Endothelial cell (in vitro differentiated cells): ENCODE results near the gene SLC35F4. TPM values are rescaled to one million over a fixed set of nuclear protein-coding genes. Genes with fewer than 3 reads are reported as not detected.

Experiments used
- DNase-seq: peaks from one replicate; pipeline ENCODE4 v3.0.0; 2021; ENCODE audit warnings: low spot score
- H3K27ac Mint-ChIP-seq: one replicate; pipeline ENCODE4 v1.8.0; 2021; ENCODE audit warnings: mixed read lengths, inconsistent platforms; ENCODE audit not compliant: unreplicated experiment
- H3K27me3 Mint-ChIP-seq: one replicate; pipeline ENCODE4 v1.8.0; 2021; ENCODE audit warnings: mild to moderate bottlenecking, moderate library complexity, mixed read lengths, inconsistent platforms; ENCODE audit not compliant: unreplicated experiment
- H3K36me3 Mint-ChIP-seq: one replicate; pipeline ENCODE4 v1.8.0; 2021; ENCODE audit warnings: mild to moderate bottlenecking, low read depth, mixed read lengths, inconsistent platforms; ENCODE audit not compliant: unreplicated experiment
- H3K4me1 Mint-ChIP-seq: one replicate; pipeline ENCODE4 v1.8.0; 2021; ENCODE audit warnings: mild to moderate bottlenecking, mixed read lengths, inconsistent platforms; ENCODE audit not compliant: unreplicated experiment
- H3K4me3 Mint-ChIP-seq: one replicate; pipeline ENCODE4 v1.8.0; 2021; ENCODE audit warnings: mild to moderate bottlenecking, mixed read lengths, inconsistent platforms; ENCODE audit not compliant: unreplicated experiment
- H3K9me3 Mint-ChIP-seq: one replicate; pipeline ENCODE4 v1.8.0; 2021; ENCODE audit warnings: mixed read lengths, inconsistent platforms; ENCODE audit not compliant: unreplicated experiment
- CTCF ChIP-seq: fragments of 200-600 bp; sonication (generic); IDR thresholded peaks from one replicate; pipeline ENCODE4 v1.5.0; 2021; ENCODE audit warnings: antibody characterized with exemption; ENCODE audit not compliant: unreplicated experiment
- total RNA-seq: library from RNA; stranded (reverse); fragmentation: NEBNext Ultra II Directional; extraction: Animal tissue kit (Norgen Biotek cat#: 25700); gene quantifications from one replicate; pipeline ENCODE4 v1.2.1, GENCODE V29; 2021; ENCODE audit not compliant: unreplicated experiment

The SLC35F4 gene
- total RNA-seq, 1 donor from 2014 or later: not detected

GRCh38 chr14:57823015-57823660 is 42.8 kb downstream of the SLC35F4 start:
- Mint-ChIP-seq H3K9me3 (no peaks in the 10 kb centered on the region), H3K4me3 (no peak overlapping the region), H3K4me1 (no peaks in the 10 kb centered on the region), H3K27me3 (no peaks in the 10 kb centered on the region), H3K36me3 (no peaks in the 10 kb centered on the region), H3K27ac (no peak overlapping the region)
- no peak for TF ChIP-seq CTCF
- no peak for DNase-seq

- H3K4me3 Mint-ChIP-seq: no peak overlapping the region
- no peak overlapping the region for H3K27ac Mint-ChIP-seq
- no peaks in the 10 kb centered on the region for H3K36me3 Mint-ChIP-seq
- no peak for TF ChIP-seq CTCF
- H3K9me3 Mint-ChIP-seq: no peaks in the 10 kb centered on the region
- DNase-seq: no peak
- H3K27me3 Mint-ChIP-seq: no peaks in the 10 kb centered on the region
- no peaks in the 10 kb centered on the region for H3K4me1 Mint-ChIP-seq
Measured at GRCh38 chr14:57822081-57822480, 43.8 kb downstream of the SLC35F4 start.

GRCh38 chr14:57820581-57820980 is 45.3 kb downstream of the SLC35F4 start:
- Mint-ChIP-seq H3K4me1 (no peaks in the 10 kb centered on the region), H3K36me3 (no peaks in the 10 kb centered on the region), H3K27ac (no peak overlapping the region), H3K9me3 (no peaks in the 10 kb centered on the region), H3K4me3 (no peak overlapping the region), H3K27me3 (no peaks in the 10 kb centered on the region)
- no peak for TF ChIP-seq CTCF
- DNase-seq: no peak

- Mint-ChIP-seq H3K4me1 (no peaks in the 10 kb centered on the region), H3K27ac (no peak overlapping the region), H3K4me3 (no peak overlapping the region), H3K27me3 (no peaks in the 10 kb centered on the region), H3K9me3 (no peaks in the 10 kb centered on the region), H3K36me3 (no peaks in the 10 kb centered on the region)
- no peak for TF ChIP-seq CTCF
- DNase-seq: no peak
Measured at GRCh38 chr14:57818511-57818910, 47.4 kb downstream of the SLC35F4 start.

GRCh38 chr14:57816568-57817284 is 49.2 kb downstream of the SLC35F4 start:
- TF ChIP-seq CTCF: no peak
- H3K4me1 Mint-ChIP-seq: no peaks in the 10 kb centered on the region
- no peaks in the 10 kb centered on the region for H3K9me3 Mint-ChIP-seq
- no peaks in the 10 kb centered on the region for H3K36me3 Mint-ChIP-seq
- DNase-seq: no peak
- H3K27me3 Mint-ChIP-seq: no peaks in the 10 kb centered on the region
- H3K27ac Mint-ChIP-seq: no peak overlapping the region
- H3K4me3 Mint-ChIP-seq: no peak overlapping the region
